Mononuclear cell (primary cell): ENCODE results near the gene CAPS2. TPM values are rescaled to one million over a fixed set of nuclear protein-coding genes. Genes with fewer than 3 reads are reported as not detected.

Experiments
- H3K27me3 ChIP-seq: 2 replicates; pipeline ENCODE4 v1.6.0; 2011; ENCODE audit warnings: low read length, control low read depth; ENCODE audit not compliant: insufficient read depth
- H3K4me1 ChIP-seq: 2 replicates; pipeline ENCODE4 v1.5.1; 2011; ENCODE audit warnings: mild to moderate bottlenecking, low read length, control low read depth; ENCODE audit not compliant: insufficient read depth
- H3K4me3 ChIP-seq: 2 replicates; pipeline ENCODE4 v1.5.1; 2011; ENCODE audit warnings: mild to moderate bottlenecking, low read length, moderate library complexity
- H3K9me3 ChIP-seq: 2 replicates; pipeline ENCODE4 v1.5.1; 2011; ENCODE audit warnings: low read depth, mild to moderate bottlenecking, control low read depth, low read length
- total RNA-seq: library from RNA; depleted of rRNA; stranded (reverse); fragments of >200 nt; gene quantifications from one replicate; pipeline ENCODE4 v1.2.3, GENCODE V29; 2012

The CAPS2 gene
- total RNA-seq, 1 donor, result 2.4 TPM

- no peak overlapping the region for H3K4me3 ChIP-seq
- peaks cover 24% of the 10 kb centered on the region for H3K27me3 ChIP-seq
- no peaks in the 10 kb centered on the region for H3K9me3 ChIP-seq
- peaks cover 9% of the 10 kb centered on the region for H3K4me1 ChIP-seq
Measured at GRCh38 chr12:75327642-75328041, 2.5 kb downstream of the CAPS2 start.

GRCh38 chr12:75323663-75324062 is 6.5 kb downstream of the CAPS2 start:
- Histone ChIP-seq H3K4me3 (no peak overlapping the region), H3K27me3 (peaks cover 13% of the 10 kb centered on the region), H3K4me1 (no peaks in the 10 kb centered on the region), H3K9me3 (no peaks in the 10 kb centered on the region)

GRCh38 chr12:75322464-75322863 is 7.7 kb downstream of the CAPS2 start:
- peaks cover 8% of the 10 kb centered on the region for H3K27me3 ChIP-seq
- H3K4me3 ChIP-seq, result no peak overlapping the region

GRCh38 chr12:75317784-75318183 is 12.3 kb downstream of the CAPS2 start:
- no peaks in the 10 kb centered on the region for H3K4me1 ChIP-seq

More at GRCh38 chr12:75322464-75322863, 7.7 kb downstream of the CAPS2 start:
- Histone ChIP-seq H3K4me1 (no peaks in the 10 kb centered on the region), H3K9me3 (no peaks in the 10 kb centered on the region)

GRCh38 chr12:75315518-75315917 is 14.6 kb downstream of the CAPS2 start:
- no peaks in the 10 kb centered on the region for H3K4me1 ChIP-seq
- no peaks in the 10 kb centered on the region for H3K27me3 ChIP-seq
- H3K9me3 ChIP-seq, result no peaks in the 10 kb centered on the region
- no peak overlapping the region for H3K4me3 ChIP-seq

More at GRCh38 chr12:75317784-75318183, 12.3 kb downstream of the CAPS2 start:
- Histone ChIP-seq H3K4me3 (no peak overlapping the region), H3K9me3 (no peaks in the 10 kb centered on the region), H3K27me3 (no peaks in the 10 kb centered on the region)

- Histone ChIP-seq H3K4me1 (no peaks in the 10 kb centered on the region), H3K27me3 (no peaks in the 10 kb centered on the region), H3K9me3 (no peaks in the 10 kb centered on the region), H3K4me3 (no peak overlapping the region)
Measured at GRCh38 chr12:75311369-75311768, 18.8 kb downstream of the CAPS2 start.

DNA sequence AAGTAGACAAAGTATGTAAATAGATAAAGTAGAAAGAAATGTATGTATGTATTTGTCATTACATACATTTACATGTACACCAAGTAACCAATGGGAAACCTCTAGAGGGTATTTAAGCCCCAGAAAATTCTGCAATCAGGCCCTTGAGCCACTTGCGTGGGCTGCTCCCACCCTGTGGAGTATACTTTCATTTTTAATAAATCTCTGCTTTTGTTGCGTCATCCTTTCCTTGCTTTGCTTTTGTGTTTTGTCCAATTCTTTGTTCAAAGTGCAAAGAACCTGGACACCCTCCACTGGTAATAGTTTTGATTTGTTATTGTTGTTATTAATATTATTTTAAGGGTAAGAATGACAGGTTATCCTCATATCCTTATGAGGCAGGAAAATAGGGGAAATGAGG is 21.8 kb downstream of the CAPS2 start:
- Histone ChIP-seq H3K4me3 (no peak overlapping the region), H3K27me3 (no peaks in the 10 kb centered on the region), H3K4me1 (no peaks in the 10 kb centered on the region), H3K9me3 (no peaks in the 10 kb centered on the region)

DNA sequence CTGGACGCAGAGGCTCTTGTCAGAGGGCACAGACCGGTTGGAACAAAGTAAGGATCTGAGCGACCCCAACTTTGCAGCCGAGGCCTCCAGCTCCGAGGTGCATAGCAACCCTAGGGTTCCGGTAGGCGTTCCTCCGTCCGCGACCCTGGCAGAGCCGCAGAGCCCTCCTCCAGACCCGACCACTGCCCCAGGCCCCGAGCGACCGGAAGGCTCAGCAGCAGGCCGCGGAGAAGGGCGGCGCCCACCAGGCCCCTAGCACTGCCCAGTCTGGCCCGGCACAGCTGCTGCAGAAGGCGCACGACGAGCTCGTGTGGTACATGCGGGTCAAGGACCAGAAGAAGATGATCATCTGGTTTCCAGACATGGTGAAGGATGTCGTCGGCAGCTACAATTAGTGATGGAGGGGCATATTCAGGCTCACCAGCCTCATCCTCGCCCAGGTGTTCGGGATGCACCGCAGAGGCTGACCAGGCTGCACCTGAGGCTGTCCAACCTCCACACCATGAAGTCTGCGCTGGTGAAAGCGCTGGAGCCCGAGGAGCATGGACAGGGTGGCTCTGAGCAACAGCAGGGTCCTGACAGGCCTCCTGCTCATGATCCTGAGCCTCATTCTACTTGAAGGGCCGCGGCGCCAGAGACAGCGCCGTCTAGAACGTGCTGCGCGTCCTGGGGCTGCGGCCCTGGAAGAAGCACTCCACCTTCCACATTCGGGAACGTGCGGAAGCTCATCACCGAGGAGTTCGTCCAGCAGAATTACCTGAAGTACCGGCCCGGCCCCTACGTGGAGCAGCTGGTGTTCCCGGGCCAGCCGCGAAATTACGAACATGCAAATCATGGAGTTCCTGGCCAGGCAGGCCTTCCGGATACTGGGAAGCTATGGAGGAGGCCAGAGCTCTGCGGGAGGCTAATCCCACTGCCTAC is 24.5 kb downstream of the CAPS2 start:
- Histone ChIP-seq H3K9me3 (no peaks in the 10 kb centered on the region), H3K4me1 (no peaks in the 10 kb centered on the region), H3K4me3 (no peak overlapping the region), H3K27me3 (no peaks in the 10 kb centered on the region)

DNA sequence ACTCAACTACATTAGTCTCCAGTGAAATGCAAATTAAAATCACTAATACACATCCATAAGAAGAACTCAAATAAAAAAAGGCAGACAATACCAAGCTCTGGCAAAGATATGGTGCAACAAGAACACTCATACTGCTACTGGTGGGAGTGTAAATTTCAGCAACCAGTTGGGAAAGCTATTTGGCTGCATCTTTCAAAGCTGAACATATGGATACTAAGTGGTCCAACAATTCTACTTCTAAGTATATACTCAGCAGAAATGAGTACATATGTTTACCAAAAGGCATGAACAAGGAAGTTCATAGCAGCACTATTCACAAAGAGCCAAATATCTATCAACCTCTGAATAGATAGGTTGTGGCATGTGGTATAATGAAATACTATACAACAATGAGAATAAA is 27.3 kb downstream of the CAPS2 start:
- H3K27me3 ChIP-seq, result no peaks in the 10 kb centered on the region
- H3K9me3 ChIP-seq, result no peaks in the 10 kb centered on the region
- H3K4me3 ChIP-seq, result no peak overlapping the region
- no peaks in the 10 kb centered on the region for H3K4me1 ChIP-seq

DNA sequence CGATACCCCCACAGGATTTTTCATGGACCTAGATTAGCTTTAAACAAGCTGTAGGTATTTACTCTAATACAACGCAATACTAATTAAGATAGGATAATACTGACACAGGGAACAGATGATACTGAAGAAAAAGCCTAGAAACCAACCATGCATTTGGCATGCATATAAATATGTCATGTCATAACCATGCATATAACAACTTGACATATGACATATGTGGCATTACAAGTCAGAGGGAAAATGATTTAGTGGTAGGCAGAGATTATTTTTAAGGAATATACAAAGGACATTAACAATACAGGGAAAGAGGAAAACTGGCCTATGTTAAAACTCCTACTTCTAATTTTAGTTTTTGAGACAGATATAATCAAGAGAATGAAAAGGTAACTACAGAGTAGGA is 27.9 kb downstream of the CAPS2 start:
- Histone ChIP-seq H3K9me3 (no peaks in the 10 kb centered on the region), H3K27me3 (no peaks in the 10 kb centered on the region), H3K4me1 (no peaks in the 10 kb centered on the region), H3K4me3 (no peak overlapping the region)

- no peak overlapping the region for H3K4me3 ChIP-seq
- no peaks in the 10 kb centered on the region for H3K4me1 ChIP-seq
- no peaks in the 10 kb centered on the region for H3K9me3 ChIP-seq
- H3K27me3 ChIP-seq, result no peaks in the 10 kb centered on the region
Measured at GRCh38 chr12:75294797-75295196, 35.3 kb downstream of the CAPS2 start.

- Histone ChIP-seq H3K27me3 (no peaks in the 10 kb centered on the region), H3K9me3 (no peaks in the 10 kb centered on the region), H3K4me3 (no peak overlapping the region), H3K4me1 (no peaks in the 10 kb centered on the region)
Measured at GRCh38 chr12:75294336-75294735, 35.8 kb downstream of the CAPS2 start.

DNA sequence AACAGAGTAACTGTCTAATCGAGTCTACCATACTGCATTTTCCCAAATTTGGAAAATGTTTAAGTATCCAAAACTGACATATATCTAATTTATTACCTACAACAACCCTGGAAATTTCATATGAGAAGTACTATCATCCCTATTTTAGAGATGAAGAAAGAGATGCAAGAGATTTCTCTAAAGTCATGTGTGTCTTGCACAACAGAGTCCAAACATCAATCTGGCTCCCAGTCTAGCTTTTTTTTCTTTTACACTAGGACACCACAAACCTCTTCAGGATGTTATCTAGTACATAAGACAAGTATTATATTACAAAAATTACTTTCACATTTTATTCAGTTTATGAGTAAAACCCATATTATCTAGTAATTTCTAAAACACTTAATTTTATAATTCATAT is 39.1 kb downstream of the CAPS2 start:
- H3K4me3 ChIP-seq, result no peak overlapping the region
- no peaks in the 10 kb centered on the region for H3K9me3 ChIP-seq
- H3K27me3 ChIP-seq, result no peaks in the 10 kb centered on the region
- H3K4me1 ChIP-seq, result no peaks in the 10 kb centered on the region

- no peak overlapping the region for H3K4me3 ChIP-seq
Measured at GRCh38 chr12:75289753-75290152, 40.4 kb downstream of the CAPS2 start.

DNA sequence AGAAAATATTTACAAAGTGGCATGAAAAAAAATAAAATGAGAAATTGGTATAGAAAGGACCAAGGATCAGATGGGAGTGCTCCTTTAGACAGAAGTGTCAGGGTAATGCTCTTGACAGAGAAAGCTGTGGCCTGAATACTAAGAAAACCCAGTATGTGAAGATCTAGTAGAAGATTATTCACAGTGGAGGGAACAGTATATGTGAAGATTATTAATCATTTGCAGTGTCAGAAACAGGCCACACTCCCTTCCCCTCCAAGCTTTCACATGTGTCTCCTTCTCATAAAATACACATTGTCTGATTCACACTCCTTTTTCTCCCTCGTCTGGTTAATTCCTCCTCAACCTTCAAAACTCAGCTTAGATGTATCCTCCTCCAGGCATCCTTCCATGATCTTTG is 41.3 kb downstream of the CAPS2 start:
- Histone ChIP-seq H3K4me3 (no peak overlapping the region), H3K4me1 (no peaks in the 10 kb centered on the region)

More at GRCh38 chr12:75289753-75290152, 40.4 kb downstream of the CAPS2 start:
- no peaks in the 10 kb centered on the region for H3K9me3 ChIP-seq
- H3K27me3 ChIP-seq, result no peaks in the 10 kb centered on the region
- no peaks in the 10 kb centered on the region for H3K4me1 ChIP-seq

DNA sequence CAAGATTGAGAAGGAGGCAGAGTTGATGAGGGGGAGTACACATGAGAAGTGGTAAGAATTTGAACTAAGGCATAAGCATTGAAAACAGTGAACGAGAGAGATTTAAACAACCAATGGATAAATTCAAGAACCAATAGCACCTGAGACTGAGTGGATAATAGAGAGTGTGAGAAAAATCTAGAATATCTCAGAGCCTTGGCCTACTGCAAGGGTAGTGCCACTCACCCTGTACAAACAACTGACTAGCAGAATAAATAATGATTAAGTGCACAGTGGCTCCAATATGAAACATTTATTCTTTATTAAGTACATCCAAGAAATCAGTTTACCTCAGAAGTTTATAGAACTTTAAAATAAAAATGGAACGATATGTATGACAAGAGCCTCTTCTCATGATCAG is 54.4 kb downstream of the CAPS2 start:
- Histone ChIP-seq H3K4me3 (no peak overlapping the region), H3K4me1 (no peaks in the 10 kb centered on the region), H3K27me3 (no peaks in the 10 kb centered on the region), H3K9me3 (no peaks in the 10 kb centered on the region)

More for the DNA sequence above, 41.3 kb downstream of the CAPS2 start:
- H3K9me3 ChIP-seq, result no peaks in the 10 kb centered on the region
- no peaks in the 10 kb centered on the region for H3K27me3 ChIP-seq
